ENCODE results near the gene SLC5A8. TPM values are rescaled to one million over a fixed set of nuclear protein-coding genes. Genes with fewer than 3 reads are reported as not detected.

SLC5A8 gene
- total RNA-seq (2012; rRNA removed) (not detected in 2 replicates), polyA plus RNA-seq (2012; rRNA removed) (not detected in 2 replicates), Bru-seq, nascent RNA (not detected), BruChase-seq, experiment 1, labeled RNA remaining after a 6-hour chase (not detected), BruChase-seq, experiment 2, labeled RNA remaining after a 2-hour chase (not detected)
- not detected in 2 replicates for polyA plus RNA-seq (2012; cell fraction: cytosol; rRNA removed)
- polyA plus RNA-seq (2012; cell fraction: nucleus; rRNA removed; ENCODE audit: low replicate concordance), result not detected in 2 replicates
- long read RNA-seq, result 0 reads

- in situ Hi-C loops (cut with MboI; ENCODE audit: low sequenced_read_pairs), result no loop called here
Measured at GRCh38 chr12:101209319-101210302, at the start of gene SLC5A8. SLC5A8 (minus strand) TSS chr12:101210238; CDS start chr12:101209848, 390 bp downstream.

More at GRCh38 chr12:101209319-101210302, at the start of gene SLC5A8:
- BruUV-seq (replicated peaks), result no TSS peak
- ChIA-PET POLR2A (ENCODE audit: unreplicated experiment) (no interaction called here), CTCF (no interaction called here)
- no peaks in the 10 kb centered on the region for H3K79me1 ChIP-seq (ENCODE audit: low read depth in 1 of 2, low read length in 2 of 2)
- H3K56ac ChIP-seq (ENCODE audit: extremely low read depth, insufficient read depth, low read length), result no peak within 1 kb of the TSS
- H2BK15ac ChIP-seq (ENCODE audit: low read depth, low read length), result no peak within 1 kb of the TSS
- 7% methylated on average over 70 of the region's 80 CpGs; no CpG with 5 or more reads in 1 of the 2 experiments for WGBS, 2 experiments (ENCODE audit: extremely low coverage in 2 of 2, insufficient read length in 1 of 2)
- no peak within 1 kb of the TSS for H4K91ac ChIP-seq (ENCODE audit: insufficient read depth, low read depth, low read length)
- H3K18ac ChIP-seq (ENCODE audit: low read depth, low read length), result no peak within 1 kb of the TSS
- no peak within 1 kb of the TSS for H3K14ac ChIP-seq (replicated peaks; ENCODE audit: low read depth, low read length)
- H4K20me1 ChIP-seq (ENCODE audit: insufficient read depth, low read length), result no peaks in the 10 kb centered on the region
- no peaks in the 10 kb centered on the region for H3K9me3 ChIP-seq (ENCODE audit: control insufficient read depth, insufficient read depth, low read length)
- H2BK20ac ChIP-seq (ENCODE audit: low read depth, low read length), result no peak within 1 kb of the TSS
- intact Hi-C loops (cut with micrococcal nuclease), result no loop called here
- no peak within 1 kb of the TSS for H3K4ac ChIP-seq (ENCODE audit: low read depth, low read length)
- peak within 1 kb of the TSS; percentile 63 for H2AFZ ChIP-seq (replicated peaks; ENCODE audit: low read length, poor library complexity)
- DNase-seq (no peak), ATAC-seq (ENCODE audit: low read depth) (no peak)
- no peak within 1 kb of the TSS for H4K5ac ChIP-seq (ENCODE audit: low read depth, low read length)
- no peak within 1 kb of the TSS for H2AK9ac ChIP-seq (replicated peaks; ENCODE audit: low read depth, low read length, poor library complexity)
- dilution Hi-C loops (cut with HindIII; ENCODE audit: low sequenced_read_pairs, unreplicated experiment), result no loop called here
- H3K9ac ChIP-seq (ENCODE audit: low read depth, low read length), result no peak within 1 kb of the TSS
- no peak within 1 kb of the TSS for H3K27ac ChIP-seq (ENCODE audit: insufficient read depth, low read length)
- no peak within 1 kb of the TSS for H2BK120ac ChIP-seq (ENCODE audit: low read depth, low read length)
- peaks cover 14% of the 10 kb centered on the region for H3K27me3 ChIP-seq (ENCODE audit: control insufficient read depth, insufficient read depth, low read length)
- no peaks in the 10 kb centered on the region for H3K4me1 ChIP-seq (ENCODE audit: control insufficient read depth, insufficient read depth, low read length)
- no peak within 1 kb of the TSS for H2AK5ac ChIP-seq (ENCODE audit: low read depth, low read length)
- no peak for TF ChIP-seq RFX5 (IDR thresholded peaks at IDR 0.05; ENCODE audit: low read depth, low read length)
- no peak for TF ChIP-seq MXI1 (IDR thresholded peaks at IDR 0.05; ENCODE audit: borderline replicate concordance, low read depth, low read length)
- no peak for TF ChIP-seq NFE2L2 (IDR thresholded peaks at IDR 0.05; ENCODE audit: low read depth, low read length)
- no peak for TF ChIP-seq RCOR1 (IDR thresholded peaks at IDR 0.05; ENCODE audit: insufficient replicate concordance, low read length)
- TF ChIP-seq ELK1 (IDR thresholded peaks at IDR 0.05; ENCODE audit: borderline replicate concordance, low read depth, low read length), result no peak
- TF ChIP-seq FOS (IDR thresholded peaks at IDR 0.05; ENCODE audit: low read depth, low read length), result no peak
- TF ChIP-seq CTCF (conservative IDR thresholded peaks at IDR 0.05; ENCODE audit: low read depth, low read length), result no peak
- no peak for TF ChIP-seq CEBPB (IDR thresholded peaks at IDR 0.05; ENCODE audit: low read depth, low read length)
- TF ChIP-seq RAD21 (IDR thresholded peaks at IDR 0.05; ENCODE audit: low read length), result no peak
- no peak for TF ChIP-seq BHLHE40 (IDR thresholded peaks at IDR 0.05; ENCODE audit: low read depth, low read length)
- TF ChIP-seq POLR2A (IDR thresholded peaks at IDR 0.05; ENCODE audit: low read depth, low read length), result no peak
- H3K36me3 ChIP-seq (ENCODE audit: control insufficient read depth, insufficient read depth, low read length), result no peaks in the 10 kb centered on the region
- no peak within 1 kb of the TSS for H2BK5ac ChIP-seq (ENCODE audit: low read depth, low read length, poor library complexity, severe bottlenecking)
- no peak within 1 kb of the TSS for H4K8ac ChIP-seq (ENCODE audit: low read depth in 2 of 2, low read length in 2 of 2)
- no peaks in the 10 kb centered on the region for H3K9me1 ChIP-seq (ENCODE audit: insufficient read depth, low read length)
- H3K4me3 ChIP-seq (ENCODE audit: insufficient read depth, low read depth, low read length), result no peak within 1 kb of the TSS
- no peak within 1 kb of the TSS for H3K23ac ChIP-seq (ENCODE audit: low read depth, low read length)
- no peak within 1 kb of the TSS for H3K4me2 ChIP-seq (ENCODE audit: low read depth, low read length)

All from IMR-90 (cell line).